DMS153 (cell line): ENCODE results near the gene ALLC.
A peak's percentile ranks its signal among the peaks of the same experiment; 100 is the strongest.
"Not testable (repeated sequence)": the region's sequence is repeated elsewhere in the genome, so short reads cannot be mapped to it uniquely, and the experiment has no call there.

Source experiments
- DNase-seq: peaks from one replicate; lab custom pipeline; 2025; lab: John Stamatoyannopoulos, UW

ALLC gene

GRCh38 chr2:3626118-3626811 is 31.7 kb upstream of the ALLC start:
- DNase-seq = peak; percentile 69

GRCh38 chr2:3626812-3627499 is 31.0 kb upstream of the ALLC start:
- DNase-seq = no peak

- no peak for DNase-seq
Measured at GRCh38 chr2:3627500-3628100, 30.4 kb upstream of the ALLC start.

- DNase-seq = no peak
Measured at GRCh38 chr2:3628241-3628679, 29.7 kb upstream of the ALLC start.

- DNase-seq = peak; percentile 61
Measured at GRCh38 chr2:3628800-3629199, 29.2 kb upstream of the ALLC start.

- DNase-seq = no peak
Measured at GRCh38 chr2:3630631-3631030, 27.4 kb upstream of the ALLC start.

- no peak for DNase-seq
Measured at GRCh38 chr2:3631161-3631850, 26.7 kb upstream of the ALLC start.

- no peak for DNase-seq
Measured at GRCh38 chr2:3631851-3632659, 25.9 kb upstream of the ALLC start.

GRCh38 chr2:3633089-3633981 is 24.7 kb upstream of the ALLC start:
- peak; percentile 60 for DNase-seq

GRCh38 chr2:3633982-3634595 is 23.9 kb upstream of the ALLC start:
- DNase-seq = no peak

- no peak for DNase-seq
Measured at GRCh38 chr2:3634596-3635121, 23.3 kb upstream of the ALLC start.

GRCh38 chr2:3635171-3635974 is 22.6 kb upstream of the ALLC start:
- DNase-seq = no peak

- DNase-seq = not testable (repeated sequence)
Measured at GRCh38 chr2:3635975-3636327, 22.0 kb upstream of the ALLC start.

GRCh38 chr2:3636586-3637310 is 21.3 kb upstream of the ALLC start:
- no peak for DNase-seq

- DNase-seq = no peak
Measured at GRCh38 chr2:3637311-3637675, 20.7 kb upstream of the ALLC start.

GRCh38 chr2:3637692-3638455 is 20.1 kb upstream of the ALLC start:
- DNase-seq = no peak

- DNase-seq = no peak
Measured at GRCh38 chr2:3638456-3638810, 19.6 kb upstream of the ALLC start.

GRCh38 chr2:3639015-3639630 is 18.9 kb upstream of the ALLC start:
- no peak for DNase-seq
